IPS-18c (cell line): ENCODE measurements around the gene TMEM140.

ENCODE experiments used
- H3K4me3 ChIP-seq: 2 replicates; pipeline ENCODE4 v1.7.0; 2013; ENCODE audit warnings: low read depth, mild to moderate bottlenecking, low read length, moderate library complexity; ENCODE audit not compliant: insufficient read depth
- H3K9me3 ChIP-seq: one replicate; pipeline ENCODE4 v1.6.1; 2013; ENCODE audit warnings: mild to moderate bottlenecking, low read length, moderate library complexity; ENCODE audit not compliant: control insufficient read depth, insufficient read depth

The TMEM140 gene

GRCh38 chr7:135151533-135151932, 3.7 kb downstream of the TMEM140 start:
- Histone ChIP-seq H3K4me3 (no peak overlapping the region), H3K9me3 (no peaks in the 10 kb centered on the region)

- H3K4me3 ChIP-seq = no peak overlapping the region
- H3K9me3 ChIP-seq = peaks cover 2% of the 10 kb centered on the region
Observed at GRCh38 chr7:135152442-135152841, 4.6 kb downstream of the TMEM140 start.

GRCh38 chr7:135154734-135155133, 6.9 kb downstream of the TMEM140 start:
- no peak overlapping the region for H3K4me3 ChIP-seq
- H3K9me3 ChIP-seq = peaks cover 2% of the 10 kb centered on the region

- H3K4me3 ChIP-seq = no peak overlapping the region
Observed at GRCh38 chr7:135156290-135156689, 8.4 kb downstream of the TMEM140 start.

DNA sequence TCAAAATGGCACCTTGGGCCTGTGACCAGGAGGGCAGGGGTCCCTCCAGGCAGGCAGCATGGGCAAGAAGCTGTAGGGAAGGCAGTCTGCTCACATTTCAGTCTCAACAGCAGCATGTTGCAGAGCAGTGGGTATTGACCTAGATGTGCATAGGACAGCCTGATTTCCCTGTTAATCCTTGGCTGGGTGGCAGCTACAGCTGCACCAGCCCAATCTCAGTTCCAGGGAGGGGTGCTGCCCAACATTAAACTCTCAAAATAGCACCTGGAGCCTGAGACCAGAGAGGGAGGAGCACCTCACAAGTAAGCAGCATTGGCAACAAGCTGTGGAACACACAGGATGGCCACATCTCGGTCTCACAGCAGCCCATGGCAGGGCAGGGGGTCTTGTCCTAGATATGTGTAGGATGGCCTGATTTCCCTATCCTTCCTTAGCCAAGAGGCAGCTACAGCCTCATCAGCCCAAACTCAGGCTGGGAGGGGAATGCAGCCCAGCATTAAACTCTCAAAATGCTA, 10.3 kb downstream of the TMEM140 start:
- Histone ChIP-seq H3K9me3 (peaks cover 2% of the 10 kb centered on the region), H3K4me3 (no peak overlapping the region)

More at GRCh38 chr7:135156290-135156689, 8.4 kb downstream of the TMEM140 start:
- peaks cover 2% of the 10 kb centered on the region for H3K9me3 ChIP-seq

- Histone ChIP-seq H3K9me3 (peaks cover 2% of the 10 kb centered on the region), H3K4me3 (no peak overlapping the region)
Observed at GRCh38 chr7:135158874-135159273, 11.0 kb downstream of the TMEM140 start.

DNA sequence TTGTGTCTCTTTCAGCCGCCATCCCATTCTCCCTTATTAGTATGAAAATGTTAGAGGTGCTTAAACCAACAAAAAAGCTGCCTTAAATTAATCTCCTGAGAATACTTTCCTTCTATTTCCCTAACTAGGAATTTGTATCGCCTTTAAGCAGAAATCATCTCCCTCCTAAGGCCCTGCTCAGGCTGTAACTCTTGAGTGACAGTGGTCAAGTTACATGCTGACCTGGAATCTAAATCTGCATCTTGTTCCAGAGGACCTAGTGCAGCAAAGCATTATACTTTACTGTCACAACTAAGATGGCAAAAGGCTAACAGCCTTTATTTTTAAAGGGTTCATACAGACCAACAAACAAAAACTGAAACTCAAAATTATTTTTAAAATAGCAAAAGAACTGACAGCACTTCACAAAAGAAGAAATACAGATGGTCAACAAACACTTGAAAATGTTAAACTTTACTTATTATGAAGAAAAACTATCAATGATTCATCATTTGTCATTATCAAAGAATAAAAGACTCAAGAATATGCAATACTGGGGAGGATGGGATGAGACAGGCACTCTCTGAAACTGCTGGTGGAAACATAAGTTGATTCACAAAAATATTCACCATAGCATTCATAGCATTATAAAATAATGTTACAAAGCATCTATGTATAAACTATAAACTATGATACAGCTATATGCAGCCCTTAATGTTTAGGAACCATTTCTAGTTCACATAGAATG, 11.7 kb downstream of the TMEM140 start:
- H3K4me3 ChIP-seq = no peak overlapping the region
- peaks cover 2% of the 10 kb centered on the region for H3K9me3 ChIP-seq

- Histone ChIP-seq H3K9me3 (peaks cover 2% of the 10 kb centered on the region), H3K4me3 (no peak overlapping the region)
Observed at GRCh38 chr7:135160098-135160857, 12.4 kb downstream of the TMEM140 start.

DNA sequence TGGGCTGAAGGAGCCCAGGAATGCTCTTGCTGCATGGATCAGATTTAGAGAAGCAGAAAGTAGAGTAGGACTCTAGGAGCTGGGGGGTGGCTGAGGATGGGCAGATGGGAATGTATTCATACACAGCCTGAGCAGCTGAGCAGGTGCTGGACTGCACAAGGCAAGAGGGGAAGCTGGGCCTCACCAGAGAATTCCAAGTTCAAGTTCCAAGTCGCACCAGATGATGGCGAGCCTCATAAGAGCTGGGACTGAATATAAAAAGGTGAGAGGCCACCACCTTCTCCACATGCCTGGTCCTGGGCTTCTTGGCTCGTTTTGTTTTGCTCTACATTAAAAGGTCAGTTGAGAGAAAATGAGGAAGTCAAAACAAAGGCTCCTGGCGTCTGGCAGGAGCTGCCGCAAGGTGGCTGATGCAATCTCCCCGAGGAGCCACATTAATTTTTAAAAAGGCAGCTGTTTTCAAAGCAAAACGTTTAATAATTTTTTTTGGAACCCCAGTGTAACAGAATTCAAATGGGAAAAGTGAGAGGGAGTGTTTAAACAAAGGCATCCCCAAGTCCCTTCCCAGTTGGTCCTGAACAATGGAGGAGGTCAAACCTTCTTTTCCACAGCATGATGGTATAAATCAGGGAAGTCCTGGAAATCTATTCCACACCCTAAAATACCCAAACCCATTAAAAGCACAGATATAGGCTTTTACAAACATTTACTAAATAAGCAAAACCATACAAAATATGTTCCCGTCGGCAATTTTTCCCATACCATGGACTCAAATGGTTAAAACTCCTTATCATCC, 13.2 kb downstream of the TMEM140 start:
- no peak overlapping the region for H3K4me3 ChIP-seq

DNA sequence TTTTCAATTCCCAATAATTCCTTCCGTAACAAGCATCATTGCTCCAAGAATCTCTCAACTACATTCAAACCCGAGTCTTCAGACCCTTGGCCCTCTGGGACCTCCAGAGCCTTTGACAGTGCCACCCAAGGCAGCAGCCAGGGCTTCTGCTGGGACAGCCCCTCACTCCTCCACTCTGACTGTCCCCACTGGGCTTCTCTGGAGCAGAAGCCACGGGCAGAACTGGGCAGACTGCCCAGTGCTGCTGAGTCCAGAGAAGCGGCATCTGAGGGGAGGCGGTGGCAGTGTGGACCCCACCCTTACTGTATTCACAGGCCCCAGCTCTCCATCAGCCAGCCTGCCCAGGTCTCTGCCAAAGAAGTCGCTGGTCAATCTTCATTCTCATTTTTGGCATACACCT, 13.8 kb downstream of the TMEM140 start:
- Histone ChIP-seq H3K9me3 (peaks cover 2% of the 10 kb centered on the region), H3K4me3 (no peak overlapping the region)

More for the DNA sequence above, 13.2 kb downstream of the TMEM140 start:
- peaks cover 2% of the 10 kb centered on the region for H3K9me3 ChIP-seq

GRCh38 chr7:135162382-135163001, 14.6 kb downstream of the TMEM140 start:
- Histone ChIP-seq H3K9me3 (no peaks in the 10 kb centered on the region), H3K4me3 (no peak overlapping the region)

DNA sequence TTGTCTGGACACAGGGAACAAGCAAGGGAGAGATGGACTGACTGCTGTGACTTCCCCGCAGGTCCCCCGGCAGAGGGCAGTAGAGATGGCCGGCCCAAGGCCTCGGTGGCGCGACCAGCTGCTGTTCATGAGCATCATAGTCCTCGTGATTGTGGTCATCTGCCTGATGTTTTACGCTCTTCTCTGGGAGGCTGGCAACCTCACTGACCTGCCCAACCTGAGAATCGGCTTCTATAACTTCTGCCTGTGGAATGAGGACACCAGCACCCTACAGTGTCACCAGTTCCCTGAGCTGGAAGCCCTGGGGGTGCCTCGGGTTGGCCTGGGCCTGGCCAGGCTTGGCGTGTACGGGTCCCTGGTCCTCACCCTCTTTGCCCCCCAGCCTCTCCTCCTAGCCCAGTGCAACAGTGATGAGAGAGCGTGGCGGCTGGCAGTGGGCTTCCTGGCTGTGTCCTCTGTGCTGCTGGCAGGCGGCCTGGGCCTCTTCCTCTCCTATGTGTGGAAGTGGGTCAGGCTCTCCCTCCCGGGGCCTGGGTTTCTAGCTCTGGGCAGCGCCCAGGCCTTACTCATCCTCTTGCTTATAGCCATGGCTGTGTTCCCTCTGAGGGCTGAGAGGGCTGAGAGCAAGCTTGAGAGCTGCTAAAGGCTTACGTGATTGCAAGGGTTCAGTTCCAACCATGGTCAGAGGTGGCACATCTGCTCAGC, 16.6 kb downstream of the TMEM140 start:
- Histone ChIP-seq H3K9me3 (peaks cover 2% of the 10 kb centered on the region), H3K4me3 (no peak overlapping the region)

DNA sequence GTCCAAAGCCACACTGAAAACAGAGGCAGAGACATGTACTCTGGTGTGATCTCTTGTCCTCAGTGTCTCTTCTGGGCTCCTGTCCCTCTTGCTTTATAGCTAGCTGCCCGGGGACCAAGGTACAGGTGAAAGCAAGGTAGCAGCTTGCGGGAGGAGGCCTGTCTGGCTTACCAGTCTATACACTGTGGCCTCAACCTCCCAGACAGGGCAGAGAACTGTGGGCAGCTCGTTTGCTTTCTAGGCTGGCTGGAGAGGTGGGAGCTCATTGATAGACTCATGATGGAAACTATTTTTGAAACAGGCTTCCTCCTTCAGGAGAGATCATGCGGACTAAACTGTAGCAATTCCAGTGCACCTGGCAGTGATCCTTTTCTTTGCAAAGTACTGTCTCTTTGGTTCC, 18.0 kb downstream of the TMEM140 start:
- H3K4me3 ChIP-seq = no peak overlapping the region
- H3K9me3 ChIP-seq = peaks cover 2% of the 10 kb centered on the region

DNA sequence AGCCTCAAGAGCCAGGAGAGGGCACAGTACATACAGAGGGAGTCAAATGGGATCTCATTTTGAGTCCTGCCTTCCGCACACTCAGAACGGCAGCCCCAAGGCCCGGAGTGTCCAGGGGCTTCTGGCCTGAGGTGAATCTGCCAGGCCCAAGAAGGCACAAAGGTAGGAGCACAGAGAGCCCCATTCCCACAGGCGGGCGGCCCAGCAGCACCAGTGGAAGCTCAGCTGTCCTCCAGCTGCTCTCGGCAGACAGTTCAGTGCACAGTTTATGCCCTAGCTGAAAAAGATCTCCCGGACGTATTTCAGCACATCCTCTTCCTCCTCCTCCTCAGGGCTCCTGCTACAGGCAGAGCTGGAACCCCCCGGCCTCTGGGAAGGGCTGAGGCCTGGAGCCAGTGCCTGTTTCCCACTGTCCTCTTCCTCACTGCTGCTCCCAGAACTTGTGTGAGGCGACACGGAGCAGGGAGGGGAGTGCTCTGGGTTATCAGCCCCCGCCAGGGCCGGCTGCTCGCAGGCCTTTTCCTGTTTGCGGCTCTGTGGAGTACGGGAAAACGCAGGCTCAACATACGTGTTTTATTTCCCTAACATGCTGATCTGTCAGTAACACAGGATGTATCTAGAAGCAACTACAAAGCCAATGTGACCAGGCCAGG, 18.6 kb downstream of the TMEM140 start:
- H3K4me3 ChIP-seq = no peak overlapping the region
- H3K9me3 ChIP-seq = peaks cover 2% of the 10 kb centered on the region

GRCh38 chr7:135167365-135167917, 19.6 kb downstream of the TMEM140 start:
- Histone ChIP-seq H3K4me3 (no peak overlapping the region), H3K9me3 (peaks cover 2% of the 10 kb centered on the region)

DNA sequence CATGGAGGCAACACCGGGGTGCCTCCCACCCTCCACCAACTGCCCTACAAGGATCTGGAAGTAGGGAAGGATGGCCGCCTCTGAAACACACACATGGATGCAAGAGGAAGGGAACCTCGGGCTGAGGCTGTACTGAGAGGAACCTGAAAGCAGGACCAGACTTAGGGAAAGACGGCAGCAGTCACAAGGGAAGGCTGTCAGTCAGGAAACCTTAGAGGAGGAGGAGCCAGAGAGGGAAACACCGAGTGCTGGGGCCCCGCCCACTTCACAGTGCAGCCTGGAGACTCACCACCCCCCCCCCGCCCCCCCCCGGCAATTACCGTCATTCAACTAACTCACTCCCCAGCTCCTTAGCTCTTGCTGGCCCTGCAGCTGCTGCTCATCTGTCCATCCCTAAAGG, 20.1 kb downstream of the TMEM140 start:
- Histone ChIP-seq H3K4me3 (no peak overlapping the region), H3K9me3 (peaks cover 2% of the 10 kb centered on the region)
